Osteoblast (primary cell): Measurements from ENCODE around the gene DSE. TPM values are rescaled to one million over a fixed set of nuclear protein-coding genes. Genes with fewer than 3 reads are reported as not detected.

ENCODE experiments used
- DNase-seq: peaks from one replicate; pipeline ENCODE4 v3.0.0; 2011; ENCODE audit warnings: low spot score, mixed read lengths; ENCODE audit not compliant: insufficient read length; ENCODE audit errors: missing footprints
- H2AFZ ChIP-seq: 2 replicates; pipeline ENCODE4 v1.6.0; 2011; ENCODE audit warnings: mild to moderate bottlenecking, low read length
- H3K27ac ChIP-seq: 2 replicates; pipeline ENCODE4 v1.5.1; 2011; ENCODE audit warnings: mild to moderate bottlenecking, low read depth, low read length, moderate library complexity
- H3K27me3 ChIP-seq: 2 replicates; pipeline ENCODE4 v1.6.0; 2012; ENCODE audit warnings: mild to moderate bottlenecking, control low read depth, inconsistent platforms, low read length, moderate library complexity; ENCODE audit not compliant: insufficient read depth
- H3K36me3 ChIP-seq: 2 replicates; pipeline ENCODE4 v1.5.1; 2011; ENCODE audit warnings: mild to moderate bottlenecking, low read length, control low read depth, moderate library complexity; ENCODE audit not compliant: insufficient read depth
- H3K4me1 ChIP-seq: 2 replicates; pipeline ENCODE4 v1.5.1; 2011; ENCODE audit warnings: mild to moderate bottlenecking, low read length, control low read depth, moderate library complexity; ENCODE audit not compliant: insufficient read depth
- H3K4me2 ChIP-seq: 2 replicates; pipeline ENCODE4 v1.6.0; 2011; ENCODE audit warnings: mild to moderate bottlenecking, low read length; ENCODE audit not compliant: insufficient read depth
- H3K4me3 ChIP-seq: fragments of 200-600 bp; sonication (generic); 3 replicates; pipeline ENCODE4 v1.5.1; 2012; ENCODE audit warnings: mild to moderate bottlenecking, low read length, inconsistent platforms; ENCODE audit not compliant: insufficient read depth
- H3K79me2 ChIP-seq: 2 replicates; pipeline ENCODE4 v1.6.0; 2012; ENCODE audit warnings: mild to moderate bottlenecking, low read length, control low read depth, inconsistent platforms; ENCODE audit not compliant: insufficient read depth
- H3K9me3 ChIP-seq: 2 replicates; pipeline ENCODE4 v1.5.1; 2011; ENCODE audit warnings: low read depth, low read length, control low read depth
- H4K20me1 ChIP-seq: 2 replicates; pipeline ENCODE4 v1.6.0; 2012; ENCODE audit warnings: mild to moderate bottlenecking, low read length, control low read depth; ENCODE audit not compliant: insufficient read depth
- CTCF ChIP-seq: IDR thresholded peaks from 2 replicates; pipeline ENCODE4 v1.5.1; 2011; ENCODE audit warnings: mild to moderate bottlenecking, low read depth, low read length, moderate library complexity; ENCODE audit errors: extremely low read depth
- total RNA-seq: library from RNA; depleted of rRNA; stranded (reverse); fragments of >200 nt; gene quantifications from 2 replicates; pipeline ENCODE4 v1.2.3, GENCODE V29; 2012

Gene DSE
- total RNA-seq, 1 donor: 193 TPM

- no peak overlapping the region for H3K4me3 ChIP-seq
- no peaks in the 10 kb centered on the region for H3K4me1 ChIP-seq
- no peaks in the 10 kb centered on the region for H3K9me3 ChIP-seq
- no peak for TF ChIP-seq CTCF
- DNase-seq: no peak
- no peak overlapping the region for H3K27ac ChIP-seq
- no peak overlapping the region for H3K4me2 ChIP-seq
- H3K79me2 ChIP-seq: no peaks in the 10 kb centered on the region
- no peaks in the 10 kb centered on the region for H3K27me3 ChIP-seq
- H2AFZ ChIP-seq: no peak overlapping the region
- H4K20me1 ChIP-seq: no peaks in the 10 kb centered on the region
- H3K36me3 ChIP-seq: no peaks in the 10 kb centered on the region
Observed at GRCh38 chr6:116471531-116471930, 100.8 kb downstream of the DSE start.

GRCh38 chr6:116472706-116473105 is 102.0 kb downstream of the DSE start:
- TF ChIP-seq CTCF: no peak
- Histone ChIP-seq H3K27ac (no peak overlapping the region), H3K27me3 (no peaks in the 10 kb centered on the region), H2AFZ (no peak overlapping the region), H3K4me2 (no peak overlapping the region), H3K9me3 (no peaks in the 10 kb centered on the region), H3K4me1 (no peaks in the 10 kb centered on the region), H3K4me3 (no peak overlapping the region), H3K79me2 (no peaks in the 10 kb centered on the region), H4K20me1 (no peaks in the 10 kb centered on the region), H3K36me3 (no peaks in the 10 kb centered on the region)
- no peak for DNase-seq

GRCh38 chr6:116475141-116475540 is 104.4 kb downstream of the DSE start:
- H3K4me1 ChIP-seq: no peaks in the 10 kb centered on the region

More at GRCh38 chr6:116475141-116475540, 104.4 kb downstream of the DSE start:
- Histone ChIP-seq H3K36me3 (no peaks in the 10 kb centered on the region), H2AFZ (no peak overlapping the region), H3K4me3 (no peak overlapping the region), H3K9me3 (no peaks in the 10 kb centered on the region), H3K27me3 (no peaks in the 10 kb centered on the region), H3K4me2 (no peak overlapping the region), H3K27ac (no peak overlapping the region), H3K79me2 (no peaks in the 10 kb centered on the region), H4K20me1 (no peaks in the 10 kb centered on the region)
- DNase-seq: no peak
- no peak for TF ChIP-seq CTCF
